Neural cell (in vitro differentiated cells): ENCODE measurements around the gene NKD1. TPM values are rescaled to one million over a fixed set of nuclear protein-coding genes. Genes with fewer than 3 reads are reported as not detected.

Source experiments
- H2AFZ ChIP-seq: fragments of 200-600, 300-800 bp; sonication (generic), shearing (Covaris generic); 2 replicates; pipeline ENCODE4 v1.6.0; 2014; ENCODE audit warnings: low read depth, mild to moderate bottlenecking, antibody characterized with exemption, low read length, moderate library complexity
- H3F3A ChIP-seq: fragments of 200-600 bp; shearing (Covaris generic); 2 replicates; pipeline ENCODE4 v1.6.1; 2016; ENCODE audit warnings: mild to moderate bottlenecking, moderate library complexity, mixed read lengths, antibody characterized with exemption, low read length; ENCODE audit not compliant: insufficient read depth, poor library complexity, severe bottlenecking
- H3K27ac ChIP-seq: fragments of 200-600, 300-800 bp; sonication (generic), shearing (Covaris generic); 2 replicates; pipeline ENCODE4 v1.5.1; 2014; ENCODE audit warnings: mild to moderate bottlenecking, low read length, moderate library complexity
- H3K27me3 ChIP-seq: fragments of 300-800, 200-600 bp; sonication (generic), shearing (Covaris generic); 2 replicates; pipeline ENCODE4 v1.6.0; 2014; ENCODE audit warnings: mild to moderate bottlenecking, low read depth, low read length, moderate library complexity; ENCODE audit not compliant: insufficient read depth
- H3K36me3 ChIP-seq: fragments of 300-800, 200-600 bp; sonication (generic), shearing (Covaris generic); 2 replicates; pipeline ENCODE4 v1.5.1; 2014; ENCODE audit warnings: mild to moderate bottlenecking, antibody characterized with exemption, low read length, moderate library complexity; ENCODE audit not compliant: insufficient read depth
- H3K4me2 ChIP-seq: fragments of 300-800, 200-600 bp; sonication (generic), shearing (Covaris generic); 2 replicates; pipeline ENCODE4 v1.6.0; 2014; ENCODE audit warnings: mild to moderate bottlenecking, low read length
- H3K4me3 ChIP-seq: fragments of 300-800, 200-600 bp; sonication (generic), shearing (Covaris generic); 2 replicates; pipeline ENCODE4 v1.5.1; 2014; ENCODE audit warnings: mild to moderate bottlenecking, low read length, moderate library complexity
- H3K79me2 ChIP-seq: fragments of 200-600 bp; shearing (Covaris generic); replicated peaks from 2 replicates; pipeline ENCODE4 v1.6.0; 2014; ENCODE audit warnings: mild to moderate bottlenecking, low read length, moderate library complexity; ENCODE audit not compliant: insufficient read depth
- H3K9ac ChIP-seq: fragments of 300-800, 200-600 bp; sonication (generic), shearing (Covaris generic); 2 replicates; pipeline ENCODE4 v1.6.1; 2016; ENCODE audit warnings: mild to moderate bottlenecking, low read length, mixed read lengths
- H3K9me2 ChIP-seq: fragments of 200-600 bp; shearing (Covaris generic); 2 replicates; pipeline ENCODE4 v1.6.1; 2016; ENCODE audit warnings: mild to moderate bottlenecking, low read length, mixed read lengths; ENCODE audit not compliant: insufficient read depth
- H3K9me3 ChIP-seq: fragments of 200-600, 300-800 bp; sonication (generic), shearing (Covaris generic); 2 replicates; pipeline ENCODE4 v1.6.1; 2016; ENCODE audit warnings: mild to moderate bottlenecking, mixed run types, low read length, moderate library complexity, mixed read lengths
- H4K20me1 ChIP-seq: fragments of 200-600 bp; shearing (Covaris generic); 2 replicates; pipeline ENCODE4 v1.6.1; 2016; ENCODE audit warnings: mild to moderate bottlenecking, mixed run types; ENCODE audit not compliant: insufficient read depth
- CTCF ChIP-seq: fragments of 450-650 bp; IDR thresholded peaks from 2 replicates; pipeline ENCODE4 v1.5.1; 2014; ENCODE audit warnings: antibody characterized with exemption, mild to moderate bottlenecking, moderate library complexity; ENCODE audit not compliant: poor library complexity, severe bottlenecking
- EP300 ChIP-seq: fragments of 450-650 bp; conservative IDR thresholded peaks from 2 replicates; pipeline ENCODE4 v1.6.1; 2014; ENCODE audit warnings: antibody characterized with exemption, mild to moderate bottlenecking, moderate library complexity; ENCODE audit not compliant: poor library complexity, severe bottlenecking
- EZH2 ChIP-seq: fragments of 200-600, 300-800 bp; shearing (Covaris generic), sonication (generic); IDR thresholded peaks from 2 replicates; pipeline ENCODE4 v1.6.1; 2014; ENCODE audit warnings: antibody characterized with exemption, low read length, borderline replicate concordance, mild to moderate bottlenecking; ENCODE audit not compliant: insufficient read depth, poor library complexity, severe bottlenecking
- MXI1 ChIP-seq: fragments of 450-650 bp; conservative IDR thresholded peaks from 2 replicates; pipeline ENCODE4 v1.6.1; 2014; ENCODE audit warnings: antibody characterized with exemption, mild to moderate bottlenecking; ENCODE audit not compliant: poor library complexity, severe bottlenecking
- POLR2AphosphoS5 ChIP-seq: IDR thresholded peaks from 2 replicates; pipeline ENCODE4 v1.6.1; 2012
- RAD21 ChIP-seq: fragments of 450-650 bp; conservative IDR thresholded peaks from 2 replicates; pipeline ENCODE4 v1.6.1; 2014; ENCODE audit warnings: antibody characterized with exemption, mild to moderate bottlenecking, moderate library complexity
- REST ChIP-seq: IDR thresholded peaks from 2 replicates; pipeline ENCODE4 v1.6.1; 2012; ENCODE audit warnings: borderline replicate concordance
- SMC3 ChIP-seq: fragments of 450-650 bp; conservative IDR thresholded peaks from 2 replicates; pipeline ENCODE4 v1.6.1; 2014; ENCODE audit warnings: antibody characterized with exemption, mild to moderate bottlenecking, moderate library complexity; ENCODE audit not compliant: poor library complexity
- TAF1 ChIP-seq: IDR thresholded peaks from 2 replicates; pipeline ENCODE4 v1.6.1; 2012; ENCODE audit warnings: low read depth
- polyA plus RNA-seq: library from polyadenylated mRNA; depleted of rRNA; stranded (reverse); fragments of >200 nt; gene quantifications from 2 replicates; pipeline ENCODE4 v1.2.3, GENCODE V29; 2014

Gene NKD1
- polyA plus RNA-seq, 1 donor from 2014 or later, result 1.1 TPM

- H3K36me3 ChIP-seq, result no peaks in the 10 kb centered on the region
- H3K79me2 ChIP-seq, result no peaks in the 10 kb centered on the region
- no peak overlapping the region for H3K4me2 ChIP-seq
- H3K27me3 ChIP-seq, result no peaks in the 10 kb centered on the region
- no peaks in the 10 kb centered on the region for H3K9me2 ChIP-seq
- no peaks in the 10 kb centered on the region for H4K20me1 ChIP-seq
- no peak overlapping the region for H3K4me3 ChIP-seq
- TF ChIP-seq CTCF (no peak), EZH2 (no peak), MXI1 (no peak), REST (no peak), POLR2AphosphoS5 (no peak), EP300 (no peak), SMC3 (no peak), TAF1 (no peak)
- no peak overlapping the region for H3K27ac ChIP-seq
- no peaks in the 10 kb centered on the region for H3F3A ChIP-seq
- no peaks in the 10 kb centered on the region for H3K9me3 ChIP-seq
- no peak overlapping the region for H2AFZ ChIP-seq
- H3K9ac ChIP-seq, result no peak overlapping the region
These were observed 40.8 kb upstream of the NKD1 start for GRCh38 chr16:50507397-50507796.

GRCh38 chr16:50509521-50510341 is 38.5 kb upstream of the NKD1 start:
- no peaks in the 10 kb centered on the region for H3F3A ChIP-seq
- H3K9me2 ChIP-seq, result no peaks in the 10 kb centered on the region
- no peaks in the 10 kb centered on the region for H3K36me3 ChIP-seq
- H3K9me3 ChIP-seq, result no peaks in the 10 kb centered on the region
- no peaks in the 10 kb centered on the region for H4K20me1 ChIP-seq
- no peak overlapping the region for H3K4me3 ChIP-seq
- H3K79me2 ChIP-seq, result no peaks in the 10 kb centered on the region
- no peak overlapping the region for H3K27ac ChIP-seq
- TF ChIP-seq SMC3 (no peak), EZH2 (no peak), MXI1 (no peak), TAF1 (no peak), EP300 (no peak), CTCF (no peak), POLR2AphosphoS5 (no peak), REST (no peak), RAD21 (no peak)
- no peak overlapping the region for H3K4me2 ChIP-seq
- no peak overlapping the region for H3K9ac ChIP-seq
- no peak overlapping the region for H2AFZ ChIP-seq
- H3K27me3 ChIP-seq, result no peaks in the 10 kb centered on the region
